Tibial nerve (tissue), 4 donors: ENCODE results near the gene CSNK1G2.

Experiments
- EP300 ChIP-seq, 2 donors: sonication (generic); formaldehyde crosslinking; IDR thresholded peaks; one replicate each; pipeline ENCODE4 v1.6.1; 2017; ENCODE audit warnings: antibody characterized with exemption in 2 of 2, mild to moderate bottlenecking in 1 of 2
- POLR2A ChIP-seq, 2 donors: fragments of 450-650 bp; IDR thresholded peaks; one replicate each; pipeline ENCODE4 v1.6.1; 2017; ENCODE audit warnings: antibody characterized with exemption in 2 of 2, mild to moderate bottlenecking in 2 of 2, moderate library complexity in 2 of 2
- TF ChIP-seq, protein P1 (sequence below), 5 experiments: fragments of 200-600 bp in 3 of 5; fragments of 450-650 bp in 2 of 5; sonication (generic) in 3 of 5; IDR thresholded peaks; one replicate each; pipeline ENCODE4 v1.5.1; 2016 to 2019; ENCODE audit warnings: antibody characterized with exemption in 5 of 5, mild to moderate bottlenecking in 3 of 5, moderate library complexity in 2 of 5

DNA sequence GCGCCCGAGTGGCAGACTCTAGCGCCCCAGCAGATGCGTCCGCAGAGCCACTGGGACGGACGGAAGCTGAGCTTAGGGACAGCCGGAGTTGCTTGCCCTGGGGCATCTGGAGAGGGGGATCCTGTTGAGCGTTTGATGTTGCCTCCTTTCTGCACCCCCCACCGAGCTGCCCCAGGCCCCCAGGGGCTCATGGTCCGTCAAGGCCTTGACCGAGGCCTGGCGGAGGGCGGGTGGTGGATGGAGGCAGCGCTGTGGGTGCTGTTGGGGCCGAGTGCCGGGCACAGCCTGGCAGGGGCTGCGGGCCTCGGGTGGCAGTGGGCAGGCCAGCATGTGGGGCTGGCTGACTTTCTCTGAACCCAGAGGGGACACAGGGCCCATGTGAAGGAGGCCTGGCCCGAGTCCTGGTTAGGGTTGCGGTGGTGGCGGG lies 2.7 kb downstream of the CSNK1G2 start:
- TF ChIP-seq POLR2A (IDR thresholded peaks at IDR 0.05) (no peak), EP300 (IDR thresholded peaks at IDR 0.05) (no peak)
- TF ChIP-seq, protein P1, sequence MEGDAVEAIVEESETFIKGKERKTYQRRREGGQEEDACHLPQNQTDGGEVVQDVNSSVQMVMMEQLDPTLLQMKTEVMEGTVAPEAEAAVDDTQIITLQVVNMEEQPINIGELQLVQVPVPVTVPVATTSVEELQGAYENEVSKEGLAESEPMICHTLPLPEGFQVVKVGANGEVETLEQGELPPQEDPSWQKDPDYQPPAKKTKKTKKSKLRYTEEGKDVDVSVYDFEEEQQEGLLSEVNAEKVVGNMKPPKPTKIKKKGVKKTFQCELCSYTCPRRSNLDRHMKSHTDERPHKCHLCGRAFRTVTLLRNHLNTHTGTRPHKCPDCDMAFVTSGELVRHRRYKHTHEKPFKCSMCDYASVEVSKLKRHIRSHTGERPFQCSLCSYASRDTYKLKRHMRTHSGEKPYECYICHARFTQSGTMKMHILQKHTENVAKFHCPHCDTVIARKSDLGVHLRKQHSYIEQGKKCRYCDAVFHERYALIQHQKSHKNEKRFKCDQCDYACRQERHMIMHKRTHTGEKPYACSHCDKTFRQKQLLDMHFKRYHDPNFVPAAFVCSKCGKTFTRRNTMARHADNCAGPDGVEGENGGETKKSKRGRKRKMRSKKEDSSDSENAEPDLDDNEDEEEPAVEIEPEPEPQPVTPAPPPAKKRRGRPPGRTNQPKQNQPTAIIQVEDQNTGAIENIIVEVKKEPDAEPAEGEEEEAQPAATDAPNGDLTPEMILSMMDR (IDR thresholded peaks at IDR 0.05), result no peak
